Fibroblast of skin of right quadriceps (primary cell): ENCODE results near the gene NKAPD1.
"Not testable (repeated sequence)": the region's sequence is repeated elsewhere in the genome, so short reads cannot be mapped to it uniquely, and the experiment has no call there.

ENCODE experiments used
- DNase-seq: peaks from one replicate; pipeline ENCODE4 v3.0.0-alpha.2; 2013

The NKAPD1 gene, protein sequence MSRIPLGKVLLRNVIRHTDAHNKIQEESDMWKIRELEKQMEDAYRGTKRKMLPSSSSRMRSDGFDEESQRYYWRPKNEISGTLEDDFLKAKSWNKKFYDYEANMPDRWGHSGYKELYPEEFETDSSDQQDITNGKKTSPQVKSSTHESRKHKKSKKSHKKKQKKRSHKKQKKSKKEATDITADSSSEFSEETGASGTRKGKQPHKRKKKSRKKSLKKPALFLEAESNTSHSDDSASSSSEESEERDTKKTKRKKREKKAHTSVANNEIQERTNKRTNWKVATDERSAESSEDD

DNA sequence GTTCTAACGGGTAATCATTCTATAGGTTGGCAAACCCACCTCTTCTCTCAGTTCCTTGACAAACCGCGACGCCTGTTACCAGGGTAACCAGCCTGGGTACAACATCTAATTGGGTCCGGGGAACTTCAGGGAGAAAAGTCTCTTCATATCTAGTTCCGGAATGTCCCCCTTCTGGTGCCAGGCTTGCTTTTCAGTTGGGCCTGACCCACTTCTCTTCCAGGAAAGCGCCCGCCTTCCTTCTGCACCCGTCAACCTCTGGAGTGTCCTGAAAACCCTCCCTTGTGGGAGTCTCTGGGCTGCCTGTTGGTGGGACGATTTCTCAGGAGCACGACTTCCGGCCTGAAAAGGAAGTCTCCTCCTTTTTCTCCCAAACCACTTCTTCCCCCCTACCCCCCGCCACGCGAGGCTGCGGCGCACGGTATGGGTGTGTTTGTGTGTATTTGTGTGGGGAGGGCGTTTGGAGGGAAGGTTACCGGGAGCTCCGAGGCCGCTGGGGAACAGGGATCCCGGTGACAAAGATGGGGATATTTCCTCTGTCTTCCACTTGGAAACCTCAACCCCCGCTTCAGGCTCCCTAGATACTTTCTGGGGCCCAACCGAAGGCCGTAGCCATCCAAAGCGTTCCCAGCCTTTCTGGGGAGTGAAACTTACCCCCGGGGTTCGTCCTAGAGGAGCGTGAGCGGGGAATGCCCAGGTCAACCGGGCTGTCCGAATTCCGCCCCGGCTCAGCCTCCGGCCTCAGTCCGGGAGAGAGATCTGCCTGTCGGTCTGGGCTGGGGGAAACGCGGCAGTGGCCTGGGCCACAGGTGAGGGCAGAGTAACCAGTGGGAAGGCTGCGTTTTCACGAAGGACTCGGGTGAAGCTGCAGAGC is at the start of gene NKAPD1, which contains the start of gene PIH1D2:
NKAPD1 (plus strand) TSS at position 359 of the 871 bp plus-strand sequence. CDS start 1,276 bp downstream, outside the sequence.
PIH1D2 (minus strand) TSS at position 77 of the 871 bp plus-strand sequence. CDS start 843 bp downstream, outside the sequence.
- DNase-seq = peak; percentile 91

DNA sequence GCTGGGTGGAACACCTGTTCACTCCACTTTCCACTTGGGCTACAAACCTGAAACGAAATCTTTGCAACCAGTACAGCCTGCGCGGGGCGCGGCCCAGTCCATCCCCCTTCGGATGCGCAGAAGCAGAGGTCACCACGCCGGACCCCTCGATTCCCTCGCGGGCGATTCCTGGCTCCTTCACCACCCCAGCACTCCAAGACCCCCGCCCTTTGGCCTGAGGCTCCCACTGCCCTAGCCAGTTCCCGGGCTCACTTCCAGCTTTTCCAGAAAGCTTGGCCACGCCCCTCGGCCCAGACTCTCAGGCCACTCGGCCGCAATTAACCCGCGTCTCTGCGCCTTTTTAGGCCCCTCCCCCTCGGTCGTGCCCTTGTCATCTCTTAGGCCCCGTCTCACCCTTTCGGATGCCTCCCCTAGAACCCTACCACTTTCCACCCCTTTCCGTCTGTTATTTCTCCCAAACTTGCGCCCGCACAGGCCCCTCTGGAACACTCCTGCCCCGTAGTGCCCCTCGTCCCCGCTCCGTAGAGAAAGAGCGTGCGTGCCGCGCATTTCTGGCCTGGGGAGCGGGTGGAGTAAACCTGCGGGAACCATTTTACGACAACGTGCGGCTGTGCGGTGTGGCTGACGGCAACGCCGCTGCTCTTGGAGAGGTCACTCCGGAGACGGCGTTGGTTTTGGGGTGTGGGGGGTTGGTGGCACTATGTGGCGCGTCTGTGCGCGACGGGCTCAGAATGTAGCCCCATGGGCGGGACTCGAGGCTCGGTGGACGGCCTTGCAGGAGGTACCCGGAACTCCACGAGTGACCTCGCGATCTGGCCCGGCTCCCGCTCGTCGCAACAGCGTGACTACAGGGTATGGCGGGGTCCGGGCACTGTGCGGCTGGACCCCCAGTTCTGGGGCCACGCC is 49.1 kb upstream of the NKAPD1 start, which contains the start of gene DLAT:
DLAT (plus strand) TSS at position 636 of the 906 bp plus-strand sequence; CDS start at position 701, 65 bp downstream.
- peak; percentile 80 for DNase-seq

DNA sequence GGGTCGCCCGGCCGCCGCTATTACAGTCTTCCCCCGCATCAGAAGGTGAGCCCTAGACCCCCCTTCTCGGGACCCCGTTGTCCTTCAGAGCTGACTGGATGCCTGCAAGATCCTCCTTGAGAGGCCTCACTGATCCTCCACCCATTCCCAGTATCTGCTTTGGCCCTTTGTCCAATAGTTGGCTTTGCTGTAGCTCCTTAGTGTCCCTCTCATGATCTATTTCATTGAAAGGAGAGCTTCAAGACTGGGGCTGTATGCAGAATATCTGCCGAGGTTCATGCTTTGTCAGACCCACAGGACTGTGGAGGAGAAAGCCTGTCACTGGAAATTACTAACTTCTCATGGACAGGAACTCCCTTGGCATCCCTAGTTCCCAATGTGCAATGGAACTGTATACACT is 48.4 kb upstream of the NKAPD1 start:
- DNase-seq = peak; percentile 27

DNA sequence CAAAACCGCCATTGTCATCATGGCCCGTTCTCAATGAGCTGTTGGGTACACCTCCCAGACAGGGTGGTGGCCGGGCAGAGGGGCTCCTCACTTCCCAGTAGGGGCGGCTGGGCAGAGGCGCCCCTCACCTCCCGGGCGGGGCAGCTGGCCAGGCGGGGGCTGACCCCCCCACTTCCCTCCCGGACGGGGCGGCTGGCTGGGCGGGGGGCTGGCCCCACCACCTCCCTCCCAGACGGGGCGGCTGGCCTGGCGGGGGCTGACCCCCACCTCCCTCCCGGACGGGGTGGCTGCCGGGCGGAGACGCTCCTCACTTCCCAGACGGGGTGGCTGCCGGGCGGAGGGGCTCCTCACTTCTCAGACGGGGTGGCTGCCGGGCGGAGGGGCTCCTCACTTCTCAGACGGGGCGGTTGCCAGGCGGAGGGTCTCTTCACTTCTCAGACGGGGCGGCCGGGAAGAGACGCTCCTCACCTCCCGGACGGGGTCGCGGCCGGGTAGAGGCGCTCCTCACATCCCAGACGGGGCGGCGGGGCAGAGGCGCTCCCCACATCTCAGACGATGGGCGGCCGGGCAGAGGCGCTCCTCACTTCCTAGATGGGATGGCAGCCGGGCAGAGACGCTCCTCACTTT is 47.2 kb upstream of the NKAPD1 start:
- not testable (repeated sequence) for DNase-seq

DNA sequence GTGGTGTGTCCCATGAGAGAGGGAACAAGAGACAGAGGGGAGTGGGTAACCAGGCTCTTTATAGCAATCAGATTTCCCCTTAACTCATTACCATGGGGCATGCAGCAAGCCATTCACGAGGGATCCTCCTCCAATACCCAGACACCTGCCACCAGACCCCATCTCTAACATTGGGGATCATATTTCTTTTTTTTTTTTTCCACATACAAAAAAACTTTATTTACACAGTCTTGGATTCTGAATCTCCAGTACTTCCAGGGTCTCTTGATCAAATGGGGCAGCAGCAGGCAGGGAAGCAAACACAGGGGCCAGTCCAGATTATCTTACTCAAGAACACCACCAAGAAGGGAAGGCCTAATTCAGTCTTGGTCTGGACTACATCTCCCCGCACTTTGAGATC is 44.6 kb upstream of the NKAPD1 start:
- DNase-seq = no peak

DNA sequence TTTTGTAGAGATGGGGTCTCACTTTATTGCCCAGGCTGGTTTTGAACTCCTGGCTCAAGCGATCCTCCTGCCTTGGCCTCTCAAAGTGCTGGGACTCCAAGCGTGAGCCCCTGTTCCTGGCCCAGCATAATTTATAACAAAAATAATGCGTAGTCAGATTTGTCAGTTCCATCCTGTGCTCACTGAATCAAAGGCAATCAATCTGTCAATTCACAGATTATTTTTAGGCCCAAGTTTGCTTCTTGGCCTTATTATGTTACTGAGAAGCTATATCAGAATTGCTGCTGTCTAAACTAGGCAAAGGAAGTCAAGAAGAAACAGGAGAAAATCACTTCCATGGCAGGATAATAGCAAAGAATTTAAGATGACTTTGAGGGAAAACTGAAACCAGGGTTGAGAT is 40.2 kb upstream of the NKAPD1 start:
- DNase-seq = no peak

DNA sequence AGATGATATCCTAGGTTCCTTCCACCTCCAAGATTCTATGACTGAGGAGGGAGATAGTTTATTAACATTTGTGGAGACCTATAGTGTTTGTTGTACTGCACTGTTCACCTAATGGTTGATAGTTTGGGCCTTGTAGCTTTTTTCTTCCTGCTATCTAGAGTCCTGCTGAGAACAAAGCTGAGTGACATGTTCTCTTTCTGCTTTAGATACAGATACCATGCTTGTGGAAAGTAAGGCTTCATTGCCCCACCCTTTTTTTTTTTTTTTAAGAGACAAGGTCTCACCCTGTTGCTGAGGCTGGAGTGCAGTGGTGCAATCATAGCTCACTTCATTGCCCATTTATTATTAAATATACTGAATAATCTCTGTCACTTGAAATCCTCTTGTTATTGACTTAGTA is 36.6 kb upstream of the NKAPD1 start:
- DNase-seq = no peak

DNA sequence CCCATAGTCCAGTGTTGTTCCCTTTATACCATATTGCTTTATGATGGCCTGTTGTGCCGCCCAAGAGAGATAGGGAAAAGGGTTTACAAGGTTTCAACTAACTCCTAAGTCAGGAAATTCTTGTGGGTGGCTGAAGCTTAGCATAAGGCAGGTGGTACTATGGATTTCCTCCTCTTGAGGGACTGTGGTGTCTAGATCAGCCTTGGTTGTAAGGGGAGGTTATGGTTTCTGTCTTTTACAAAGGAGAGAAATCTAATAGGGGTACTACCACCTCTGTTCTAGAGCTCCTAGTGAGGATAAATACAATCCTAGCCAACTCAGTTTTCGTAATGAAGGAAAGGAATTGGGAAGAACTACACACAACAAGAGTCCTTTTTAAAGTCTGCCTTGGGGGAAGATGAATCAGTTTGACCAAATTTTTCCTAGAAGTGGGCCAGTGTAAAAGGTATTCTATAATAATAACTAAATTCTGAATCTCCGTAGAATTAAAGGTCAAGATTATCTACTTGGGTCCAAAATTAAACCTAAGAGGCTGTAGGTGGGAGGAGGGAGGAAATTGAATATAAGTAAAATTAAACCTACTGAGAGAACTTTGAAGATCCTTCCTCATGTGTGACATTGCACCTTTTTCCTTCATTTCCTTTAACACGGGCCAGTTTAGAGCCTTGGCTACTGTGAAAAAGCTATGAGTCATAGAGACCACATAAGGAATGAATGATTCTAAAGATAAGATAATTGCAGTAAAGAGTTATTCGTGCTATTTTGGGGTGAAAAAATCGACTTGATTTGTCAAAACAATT is 31.7 kb upstream of the NKAPD1 start:
- peak; percentile 41 for DNase-seq

DNA sequence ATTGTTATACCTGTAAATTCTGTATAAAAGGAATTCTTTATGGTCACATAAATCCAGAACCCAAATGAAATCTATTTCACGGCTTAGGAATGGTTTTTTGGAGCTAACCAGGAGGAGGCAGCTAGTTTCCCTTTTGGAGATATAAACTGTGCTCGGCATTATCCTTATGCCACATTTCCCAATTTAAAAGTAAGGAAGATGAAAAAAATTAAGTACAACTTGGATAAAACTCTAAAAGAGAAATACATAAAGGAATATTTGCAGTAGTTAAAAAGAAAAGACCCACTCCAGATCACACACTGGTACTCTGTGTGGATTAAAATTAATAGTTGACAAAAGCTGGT is 31.2 kb upstream of the NKAPD1 start:
- no peak for DNase-seq

DNA sequence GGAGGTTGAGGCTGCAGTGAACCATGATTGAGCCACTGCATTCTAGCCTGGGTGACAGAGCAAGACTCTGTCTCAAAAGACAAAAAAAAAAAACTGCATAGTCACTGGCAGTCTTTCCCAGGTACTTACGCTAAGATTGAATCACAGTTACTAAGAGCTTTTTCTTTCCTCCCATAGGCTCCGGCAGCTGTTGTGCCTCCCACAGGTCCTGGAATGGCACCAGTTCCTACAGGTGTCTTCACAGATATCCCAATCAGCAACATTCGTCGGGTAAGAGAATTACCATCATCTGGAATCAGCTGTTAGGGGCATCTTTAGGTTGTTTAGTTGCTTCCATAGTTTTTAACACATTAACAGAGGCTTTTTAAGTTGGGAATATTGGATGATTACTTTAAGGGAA is 29.1 kb upstream of the NKAPD1 start:
- DNase-seq = no peak

DNA sequence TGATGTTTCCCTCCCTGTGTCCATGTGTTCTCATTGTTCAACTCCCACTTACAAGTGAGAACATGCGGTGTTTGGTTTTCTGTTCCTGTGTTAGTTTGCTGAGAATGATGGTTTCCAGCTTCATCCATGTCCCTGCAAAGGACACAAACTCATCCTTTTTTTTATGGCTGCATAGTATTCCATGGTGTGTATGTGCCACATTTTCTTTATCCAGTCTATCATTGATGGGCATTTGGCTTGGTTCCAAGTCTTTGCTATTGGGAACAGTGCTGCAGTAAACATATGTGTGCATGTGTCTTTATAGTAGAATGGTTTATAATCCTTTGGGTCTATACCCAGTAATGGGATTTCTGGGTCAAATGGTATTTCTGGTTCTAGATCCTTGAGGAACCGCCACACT is 27.5 kb upstream of the NKAPD1 start:
- not testable (repeated sequence) for DNase-seq

DNA sequence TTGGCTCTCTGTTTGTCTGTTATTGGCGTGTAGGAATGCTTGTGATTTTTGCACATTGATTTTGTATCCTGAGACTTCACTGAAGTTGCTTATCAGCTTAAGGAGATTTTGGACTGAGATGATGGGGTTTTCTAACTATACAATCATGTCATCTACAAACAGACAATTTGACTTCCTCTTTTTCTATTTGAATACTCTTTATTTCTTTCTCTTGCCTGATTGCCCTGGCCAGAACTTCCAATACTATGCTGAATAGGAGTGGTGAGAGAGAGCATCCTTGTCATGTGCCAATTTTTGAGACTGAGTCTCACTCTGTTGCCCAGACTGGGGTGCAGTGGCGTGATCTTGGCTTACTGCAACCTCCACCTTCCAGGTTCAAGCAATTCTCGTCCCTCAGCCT is 25.8 kb upstream of the NKAPD1 start:
- DNase-seq = not testable (repeated sequence)

DNA sequence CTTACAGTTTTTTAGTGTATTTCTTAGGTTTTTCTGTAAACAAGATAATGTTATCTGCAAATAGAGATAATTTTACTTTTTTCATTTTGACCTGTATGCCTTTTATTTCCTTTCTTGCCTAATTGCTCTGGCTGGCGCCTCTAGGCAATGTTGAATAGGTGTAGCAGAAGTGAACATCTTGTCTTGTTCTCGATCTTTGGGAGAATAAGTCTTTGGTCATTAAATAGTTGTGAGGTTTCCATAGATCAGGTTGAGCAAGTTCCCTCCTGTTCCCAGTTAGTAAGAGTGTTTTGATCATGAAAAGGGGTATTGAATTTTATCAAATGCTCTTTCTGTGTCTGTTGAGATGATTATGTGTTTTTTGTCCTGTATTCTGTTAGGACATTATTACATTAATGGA is 24.3 kb upstream of the NKAPD1 start:
- no peak for DNase-seq

DNA sequence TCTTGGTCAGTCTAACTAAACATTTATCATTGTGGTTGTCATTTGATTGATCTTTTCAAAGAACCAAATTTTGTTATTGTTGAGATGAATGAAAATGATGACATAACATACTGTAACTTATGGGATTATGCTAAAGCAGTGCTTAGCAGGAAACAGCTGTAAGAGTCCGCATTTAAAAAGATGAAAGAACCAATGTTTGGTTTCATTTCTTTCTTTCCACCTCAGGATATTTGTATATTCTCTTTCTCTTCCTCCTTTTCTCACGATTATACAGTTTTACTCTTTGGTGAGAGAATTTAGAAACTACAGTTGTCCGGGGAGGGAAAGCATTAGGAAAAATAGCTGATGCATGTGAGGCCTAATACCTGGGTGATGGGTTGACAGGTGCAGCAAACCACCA is 23.4 kb upstream of the NKAPD1 start:
- DNase-seq = no peak

DNA sequence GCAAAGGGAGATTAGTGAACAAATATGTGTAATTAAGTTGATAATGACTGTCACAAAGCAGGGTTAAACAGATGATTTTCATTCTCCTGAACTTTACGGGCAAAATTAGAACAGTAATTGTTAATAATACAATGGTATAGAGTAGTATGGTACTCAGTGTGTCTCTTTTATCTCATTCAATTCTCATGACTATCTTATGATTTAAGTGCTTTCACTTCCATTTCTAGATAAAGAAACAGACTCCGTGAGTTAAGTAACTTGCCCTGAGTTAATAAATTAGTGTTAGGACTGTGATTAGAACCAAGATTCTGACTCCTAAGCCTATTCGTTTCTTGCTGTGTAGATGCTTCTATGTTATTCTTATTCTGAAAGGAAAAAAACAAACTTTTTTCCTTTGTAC is 22.3 kb upstream of the NKAPD1 start:
- DNase-seq = no peak

DNA sequence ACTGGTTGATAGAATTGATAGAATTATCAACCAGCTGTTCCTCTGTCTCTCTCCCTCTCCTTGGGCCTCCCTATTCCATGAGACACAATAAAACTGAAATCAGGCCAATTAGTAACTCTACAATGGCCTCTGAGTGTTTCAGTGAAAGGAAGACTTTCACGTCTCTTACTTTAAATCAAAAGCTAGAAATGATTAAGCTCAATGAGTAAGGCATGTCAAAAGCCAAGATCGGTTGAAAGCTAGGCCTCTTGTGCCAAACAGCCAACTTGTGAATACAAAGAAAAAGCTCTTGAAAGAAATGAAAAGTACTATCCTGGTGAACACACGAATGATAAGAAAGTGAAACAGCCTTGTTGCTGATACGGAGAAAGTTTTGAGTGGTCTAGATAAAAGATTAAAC is 16.9 kb upstream of the NKAPD1 start:
- DNase-seq = no peak

DNA sequence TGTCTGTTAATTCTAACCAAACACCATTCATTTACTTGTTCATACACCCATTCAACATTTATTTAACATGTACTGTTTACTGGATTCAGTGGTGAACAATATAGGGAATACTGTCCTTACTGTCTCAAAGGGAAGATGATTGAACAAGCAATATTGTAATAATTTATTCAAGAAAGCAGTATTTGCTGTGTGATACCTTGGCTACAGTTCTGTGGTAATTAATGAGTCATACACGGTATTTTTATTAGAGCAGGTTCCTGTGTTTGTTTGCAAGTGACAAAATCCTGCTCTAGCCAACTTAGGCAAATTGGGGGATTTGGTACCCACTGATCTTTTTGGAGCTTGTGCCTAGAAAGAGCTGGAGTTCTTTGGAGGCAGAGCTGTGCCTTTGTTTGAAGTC is 16.0 kb upstream of the NKAPD1 start:
- DNase-seq = no peak

DNA sequence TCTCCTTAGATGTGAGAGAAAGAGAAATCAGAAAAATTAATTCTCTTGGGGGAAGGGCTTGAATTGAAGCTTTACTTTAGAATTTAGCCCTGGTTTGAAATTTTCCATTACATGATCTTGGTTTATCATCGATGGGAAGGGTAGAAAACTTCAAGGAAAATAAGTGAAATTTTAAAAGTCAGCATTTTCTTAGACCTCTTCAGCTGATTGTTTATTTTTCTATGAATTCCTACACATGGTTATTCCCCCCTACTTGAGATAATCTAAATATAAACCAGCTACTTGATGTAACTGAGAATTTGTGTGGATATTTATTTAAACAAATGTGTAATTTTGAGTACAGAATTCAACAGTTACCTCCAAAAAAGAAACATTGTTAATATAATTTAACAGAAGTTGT is 11.2 kb upstream of the NKAPD1 start:
- DNase-seq = no peak

DNA sequence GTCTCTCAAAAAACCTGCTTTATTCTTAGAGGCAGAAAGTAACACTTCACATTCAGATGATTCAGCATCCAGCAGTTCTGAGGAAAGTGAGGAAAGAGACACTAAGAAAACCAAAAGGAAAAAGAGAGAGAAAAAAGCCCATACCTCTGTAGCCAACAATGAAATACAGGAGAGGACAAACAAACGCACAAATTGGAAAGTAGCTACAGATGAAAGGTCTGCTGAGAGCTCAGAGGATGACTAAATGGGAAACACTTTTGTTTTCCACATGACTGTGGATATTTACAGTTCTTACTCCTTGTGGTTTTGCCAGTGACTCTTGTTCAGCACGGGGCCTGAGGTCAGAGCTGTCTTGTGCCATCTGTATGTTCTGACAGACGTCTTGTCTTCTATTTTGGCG is 8.6 kb downstream of the NKAPD1 start:
- no peak for DNase-seq

DNA sequence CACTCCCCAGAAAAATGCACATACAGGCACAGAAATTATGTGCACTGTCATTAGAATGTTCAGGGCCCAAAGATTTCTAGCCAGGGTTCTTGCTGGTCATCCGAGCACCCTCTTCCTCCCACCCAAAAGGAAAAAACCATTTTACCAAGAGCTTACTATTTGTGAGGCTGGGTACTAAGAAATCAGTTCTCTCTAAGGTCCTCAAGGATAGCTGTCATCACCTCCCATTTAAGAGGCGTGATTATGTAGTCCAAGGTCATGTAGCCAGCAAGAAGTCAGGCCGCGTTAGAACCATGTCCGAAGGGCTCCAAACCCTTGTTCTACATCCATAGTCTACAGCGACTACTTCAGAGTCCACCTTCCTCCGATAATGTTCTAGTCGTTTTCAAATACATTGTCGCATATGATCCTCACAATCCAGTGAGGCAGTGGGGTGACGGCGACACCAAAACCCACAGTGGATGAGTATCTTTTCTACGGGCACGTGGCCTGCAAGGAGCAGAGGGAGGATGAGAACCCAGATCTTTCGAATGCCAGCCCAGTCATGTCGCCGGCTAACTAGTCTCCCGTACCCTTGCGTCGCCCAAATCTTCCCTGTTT is 11.8 kb downstream of the NKAPD1 start:
- peak; percentile 10 for DNase-seq
